TTC549 (cell line): ENCODE results near the gene UPK3A.
"Not testable (repeated sequence)": the region's sequence is repeated elsewhere in the genome, so short reads cannot be mapped to it uniquely, and the experiment has no call there.

ENCODE experiments used
- FAIRE-seq: peaks from 2 replicates; lab custom pipeline; 2012; peaks lifted over from hg19 to GRCh38; lab: Jason Lieb, UNC

UPK3A gene

DNA sequence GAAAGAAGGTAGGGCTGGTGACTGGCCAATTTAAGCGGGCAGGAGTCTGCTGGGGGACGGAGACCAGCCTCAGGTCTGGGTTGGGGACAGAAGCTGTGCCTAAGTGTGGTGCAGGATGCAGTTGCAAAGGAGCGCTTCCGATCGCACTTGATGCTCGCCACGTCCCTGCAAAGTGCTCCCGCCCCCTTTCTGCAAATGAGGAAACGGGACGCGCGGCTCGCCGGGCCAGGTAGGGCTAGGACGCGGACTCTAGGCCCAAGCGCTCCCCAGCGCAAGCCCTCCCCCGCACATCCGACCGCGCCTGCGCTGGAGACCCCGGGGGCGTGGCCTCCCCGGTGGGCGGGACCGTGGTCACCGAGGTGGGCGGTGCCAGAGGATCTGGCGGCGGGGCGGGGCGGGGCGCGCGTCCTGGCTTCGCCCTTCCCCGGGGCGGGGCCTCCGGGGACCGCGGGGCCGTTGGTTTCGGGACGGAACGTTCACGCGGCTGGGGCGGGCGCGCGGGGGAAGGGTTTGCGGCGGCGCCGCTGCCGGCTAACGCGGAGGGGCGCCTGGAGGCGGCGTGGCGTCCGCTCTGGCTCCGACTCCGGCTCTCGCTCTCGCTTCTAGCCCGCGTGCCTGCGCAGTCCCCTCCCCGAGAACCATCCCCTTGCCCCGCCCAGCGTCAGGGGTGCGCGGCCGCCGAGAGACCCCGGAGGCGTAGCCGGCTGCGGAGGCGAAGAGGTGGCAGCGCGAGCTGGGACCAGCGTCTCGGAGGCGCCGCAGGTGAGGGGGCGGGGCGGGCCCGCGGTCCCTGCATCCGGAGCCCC, 24.9 kb downstream of the UPK3A start, which contains the start of gene FAM118A:
Gene FAM118A, plus strand, starts transcription at position 513 of the 806 bp plus-strand sequence. CDS start 12,446 bp downstream, outside the sequence.
- FAIRE-seq = no peak

DNA sequence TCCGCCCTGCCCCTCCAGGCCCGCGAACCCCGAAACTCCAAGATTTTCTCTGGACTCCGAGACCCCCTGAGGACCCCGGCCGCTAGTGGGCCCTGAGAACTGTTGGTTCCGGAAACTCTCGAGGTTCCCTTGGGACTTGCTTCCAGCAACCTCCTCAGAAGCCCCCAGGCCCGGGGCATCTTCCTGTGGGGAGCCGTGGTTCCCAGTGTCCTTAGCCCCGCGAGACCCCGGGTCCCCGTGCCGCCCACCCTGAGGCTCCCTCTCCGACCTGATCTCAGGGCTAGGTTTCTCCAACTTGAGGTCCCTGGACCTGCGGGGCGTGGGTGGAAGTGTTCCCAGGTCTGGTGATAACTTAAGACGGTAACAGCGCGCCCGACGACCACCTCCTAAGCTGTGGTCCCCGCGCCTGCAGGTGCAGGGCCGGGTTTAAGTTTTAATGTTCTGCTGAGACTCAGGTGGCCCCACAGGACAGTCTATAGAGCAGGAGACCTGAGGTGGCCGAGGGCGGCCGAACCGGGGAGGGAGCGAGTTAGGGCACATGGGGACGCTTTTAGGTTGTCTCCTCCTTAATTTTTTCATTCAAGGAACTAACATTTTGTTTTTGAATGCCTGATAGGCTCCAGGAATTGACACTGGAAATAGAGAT, 25.7 kb downstream of the UPK3A start:
- no peak for FAIRE-seq

- no peak for FAIRE-seq
Measured at GRCh38 chr22:45310977-45311531, 26.3 kb downstream of the UPK3A start.

- FAIRE-seq = no peak
Measured at GRCh38 chr22:45312415-45312814, 27.7 kb downstream of the UPK3A start.

- FAIRE-seq = no peak
Measured at GRCh38 chr22:45312856-45313255, 28.1 kb downstream of the UPK3A start.

DNA sequence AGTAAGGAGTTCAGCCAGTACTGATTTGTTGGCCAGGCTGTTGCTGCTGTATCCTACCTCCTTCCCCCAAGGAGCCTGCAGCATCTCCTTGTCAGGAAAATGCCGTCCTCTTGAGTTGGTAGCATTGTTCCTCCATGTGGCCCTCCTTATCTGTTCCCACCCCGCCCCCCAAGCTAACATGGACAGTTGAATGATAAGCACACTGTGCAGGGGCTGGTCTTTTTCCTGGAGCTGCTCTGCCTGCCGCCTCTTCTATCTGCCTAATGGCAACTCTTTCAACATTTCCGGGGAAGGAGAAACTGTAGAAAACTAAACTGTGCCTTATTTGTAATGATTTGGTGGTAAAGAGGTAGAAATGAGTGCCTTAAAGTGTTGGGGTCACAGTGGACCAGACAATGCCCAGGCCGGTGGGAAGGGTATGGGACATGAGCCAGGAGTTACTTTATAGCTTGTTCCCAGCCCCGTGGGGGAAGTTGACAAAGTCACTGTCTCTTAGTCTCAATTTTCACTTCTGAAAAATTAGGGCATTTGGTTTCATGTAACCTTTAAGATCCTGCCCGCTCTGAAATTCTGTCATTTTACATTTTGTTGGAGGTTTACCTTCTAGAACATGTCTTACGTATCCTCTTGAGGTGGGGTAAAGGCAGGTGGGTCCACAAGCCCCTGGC, 29.4 kb downstream of the UPK3A start:
- FAIRE-seq = no peak

GRCh38 chr22:45314786-45315185, 30.0 kb downstream of the UPK3A start:
- no peak for FAIRE-seq

DNA sequence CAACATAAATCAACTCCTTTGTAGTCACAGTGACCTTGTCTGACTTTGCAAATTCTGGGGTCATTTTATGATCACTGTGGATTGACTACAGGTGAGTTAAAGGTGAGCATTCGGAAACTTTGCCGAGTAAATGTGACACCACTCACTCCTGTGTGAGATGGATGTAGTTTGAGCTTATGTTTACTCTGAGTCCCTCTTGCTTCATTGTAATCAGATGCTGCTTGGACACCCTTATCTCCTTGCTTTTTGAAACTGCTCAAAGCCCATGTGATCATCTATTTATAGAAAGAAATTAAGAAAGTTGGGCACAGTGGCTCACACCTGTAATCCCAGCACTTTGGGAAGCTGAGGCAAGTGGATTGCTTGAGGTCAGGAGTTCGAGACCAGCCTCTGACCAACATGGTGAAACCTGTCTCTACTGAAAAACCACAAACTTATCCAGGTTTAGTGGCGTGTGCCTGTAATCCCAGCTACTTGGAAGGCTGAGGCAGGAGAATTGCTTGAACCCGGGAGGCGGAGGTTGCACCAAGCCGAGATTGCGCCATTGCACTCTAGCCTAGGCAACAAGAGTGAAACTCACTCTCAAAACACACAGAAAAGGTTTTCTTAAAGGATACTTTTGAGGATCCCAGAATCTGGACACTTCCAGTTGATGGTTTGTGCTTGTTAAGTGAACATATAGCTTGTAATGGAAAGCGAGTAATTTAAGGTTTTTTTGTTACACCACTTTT, 32.2 kb downstream of the UPK3A start:
- FAIRE-seq = no peak

GRCh38 chr22:45317551-45318167, 32.9 kb downstream of the UPK3A start:
- no peak for FAIRE-seq

DNA sequence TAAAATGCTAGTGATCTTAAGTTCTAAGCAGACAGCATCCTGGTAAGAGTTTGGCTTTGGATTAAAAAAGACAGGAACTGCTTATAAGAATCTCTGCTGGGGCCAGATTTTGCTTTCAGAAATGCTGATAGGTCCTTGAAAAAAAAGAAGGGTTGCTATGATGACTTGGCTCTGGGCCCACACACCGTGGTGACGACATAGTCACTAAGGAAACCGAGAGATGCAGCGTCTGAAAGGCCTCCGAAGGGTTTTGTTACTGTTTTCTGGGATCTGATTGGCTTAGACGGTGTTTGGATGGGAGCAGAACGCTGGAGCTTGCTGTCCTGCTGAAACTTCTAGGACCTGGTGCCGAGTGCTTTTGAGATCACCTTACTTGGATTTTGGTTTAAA, 33.4 kb downstream of the UPK3A start:
- FAIRE-seq = no peak

DNA sequence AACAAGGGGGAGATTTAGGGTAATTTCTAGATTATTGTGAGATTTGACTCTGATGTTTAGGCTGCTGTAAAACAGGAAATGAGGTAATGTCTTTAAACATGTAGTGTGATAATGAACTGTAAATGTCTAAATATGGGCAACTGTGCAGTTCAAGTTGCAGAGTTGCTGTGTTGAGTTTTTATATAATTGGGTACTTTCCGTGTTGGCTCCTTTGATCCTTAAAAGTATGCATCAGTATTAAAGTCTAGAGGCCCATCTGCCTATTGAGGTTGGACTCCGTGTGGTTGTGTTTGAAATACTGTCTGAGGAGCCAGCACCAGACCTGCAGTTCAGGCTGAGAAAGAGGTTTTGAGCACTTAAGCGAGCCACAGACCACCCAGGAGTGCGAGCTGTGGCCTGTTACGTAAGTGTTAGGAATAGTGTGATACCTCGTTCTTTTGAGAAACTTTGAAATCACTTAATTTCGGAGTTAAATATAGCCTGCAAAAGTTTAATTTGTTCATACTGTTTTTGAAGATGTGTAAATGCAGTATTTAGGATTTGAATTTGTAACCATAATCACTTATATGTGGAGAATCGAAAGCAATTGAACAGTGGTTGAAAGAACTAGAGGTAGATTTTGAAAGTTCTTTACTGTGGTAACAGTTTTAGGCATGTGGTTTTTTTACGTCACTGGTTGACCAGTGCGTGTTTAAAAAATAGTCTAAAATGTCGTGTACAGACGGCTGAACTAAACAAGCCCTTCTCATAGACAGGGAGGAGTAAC, 34.0 kb downstream of the UPK3A start:
- no peak for FAIRE-seq

GRCh38 chr22:45319324-45319685, 34.6 kb downstream of the UPK3A start:
- FAIRE-seq = no peak

DNA sequence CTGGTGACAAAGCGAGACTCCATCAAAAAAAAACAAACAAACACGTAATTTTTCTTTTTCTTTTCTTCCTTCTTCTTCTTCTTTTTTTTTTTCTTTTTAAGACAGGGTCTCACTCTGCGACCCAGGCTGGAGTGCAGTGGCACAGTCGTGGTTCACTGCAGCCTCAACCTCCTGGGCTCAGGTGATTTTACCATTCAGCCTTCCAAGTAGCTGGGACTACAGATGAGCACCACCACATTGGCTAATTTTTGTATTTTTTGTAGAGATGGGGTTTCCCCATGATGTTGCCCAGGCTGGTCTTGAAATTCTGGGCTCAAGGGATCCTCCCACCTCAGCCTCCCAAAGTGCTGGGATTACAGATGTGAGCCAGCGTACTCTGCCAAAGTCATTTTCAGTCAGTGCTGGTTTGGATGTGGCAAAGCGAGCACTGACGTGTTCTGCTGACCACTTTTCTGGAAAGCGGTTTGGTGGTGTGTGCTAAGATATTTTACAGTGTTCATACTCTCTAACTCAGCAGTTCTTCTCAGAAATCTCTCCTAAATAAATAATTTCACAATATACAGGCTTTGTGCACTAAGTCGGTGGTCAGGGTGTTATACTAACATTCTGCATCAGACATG, 35.7 kb downstream of the UPK3A start:
- no peak for FAIRE-seq

DNA sequence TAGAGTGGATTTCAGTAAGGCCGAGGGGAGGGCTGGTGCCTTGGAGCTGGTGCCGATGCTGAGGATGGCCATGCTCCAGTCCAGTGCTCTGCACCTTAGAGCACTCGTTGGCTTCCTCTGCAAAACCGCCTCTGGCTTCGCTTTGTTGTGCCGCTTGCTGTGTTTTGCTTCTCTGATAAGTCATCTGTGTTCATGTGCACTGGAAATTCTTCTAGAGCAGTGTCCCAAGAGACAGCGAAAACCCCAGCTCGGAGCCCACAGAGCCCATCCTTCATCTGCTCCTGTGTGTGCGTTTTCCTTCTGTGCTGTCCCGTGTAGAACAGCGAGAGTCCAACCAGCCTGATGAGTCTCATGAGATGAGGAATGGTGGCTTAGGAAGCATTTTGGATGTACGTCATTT, 37.1 kb downstream of the UPK3A start:
- FAIRE-seq = no peak

GRCh38 chr22:45322873-45323525, 38.2 kb downstream of the UPK3A start:
- FAIRE-seq = no peak

DNA sequence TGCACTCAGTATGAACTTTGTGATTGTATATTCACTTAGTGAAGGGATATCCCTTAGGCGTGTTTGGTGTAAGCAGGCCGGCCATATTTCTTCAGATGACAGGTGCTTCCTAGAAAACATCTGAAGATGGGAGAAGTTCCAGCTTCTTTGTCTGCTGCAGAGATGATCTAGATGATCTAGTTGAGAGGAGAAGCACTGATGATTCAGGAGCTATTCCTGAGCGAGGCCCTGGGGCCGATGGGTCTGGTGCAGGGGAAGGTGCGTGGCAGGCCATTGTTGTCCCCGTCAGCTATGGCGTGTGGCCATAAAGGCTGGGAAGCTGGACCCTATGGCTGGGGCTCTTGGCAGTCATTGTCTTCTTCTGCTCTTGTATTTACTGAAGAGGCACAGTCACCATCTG, 38.9 kb downstream of the UPK3A start:
- FAIRE-seq = no peak

GRCh38 chr22:45324311-45324711, 39.6 kb downstream of the UPK3A start:
- FAIRE-seq = no peak

DNA sequence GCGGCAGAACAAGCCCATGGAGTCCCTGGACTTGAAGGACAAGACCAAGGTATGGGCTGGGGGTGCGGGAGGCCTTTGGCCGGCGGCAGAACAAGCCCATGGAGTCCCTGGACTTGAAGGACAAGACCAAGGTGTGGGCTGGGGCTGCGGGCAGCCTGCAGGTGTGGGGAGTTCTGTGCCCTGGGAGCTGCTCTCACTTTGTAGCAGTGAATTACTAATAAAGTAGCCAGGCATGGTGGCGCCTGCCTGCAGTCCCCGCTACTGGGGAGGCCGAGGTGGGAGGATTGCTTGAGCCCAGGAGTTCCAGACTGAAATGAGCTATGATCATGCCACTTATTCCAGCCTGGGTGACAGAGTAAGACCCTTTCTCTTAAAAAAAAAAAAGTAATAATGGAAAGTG, 43.5 kb downstream of the UPK3A start:
- FAIRE-seq = not testable (repeated sequence)

DNA sequence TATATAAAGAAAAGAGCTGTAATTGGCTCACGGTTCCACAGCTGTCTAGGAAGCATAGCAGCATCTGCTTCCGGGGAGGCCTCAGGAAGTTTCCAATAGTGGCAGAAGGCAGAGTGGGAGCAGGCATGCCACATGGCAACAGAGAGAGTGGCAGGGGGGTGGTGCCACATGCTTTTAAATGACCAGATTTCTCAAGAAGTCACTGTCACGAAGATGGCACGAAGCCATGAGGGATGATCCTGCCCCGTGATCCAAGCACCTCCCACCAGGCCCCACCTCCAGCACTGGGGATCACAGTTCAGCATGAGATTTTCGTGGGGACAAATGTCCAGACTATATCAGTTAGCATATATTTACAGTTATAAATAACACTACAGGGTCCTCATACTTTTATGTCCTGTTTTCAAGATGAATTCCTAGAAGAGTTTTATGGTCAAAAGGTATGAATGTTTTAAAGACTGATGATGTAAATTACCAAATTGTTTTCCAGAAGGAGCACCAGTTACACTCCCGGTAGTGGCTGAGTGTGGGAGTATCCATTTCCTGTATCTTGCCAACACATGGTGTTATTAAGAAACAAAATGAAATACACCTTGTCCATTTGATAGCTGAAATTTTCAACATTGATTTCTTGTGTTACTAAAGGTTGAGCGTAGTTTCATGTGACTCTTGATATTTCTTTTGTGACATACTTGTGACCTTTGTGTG, 44.2 kb downstream of the UPK3A start:
- FAIRE-seq = no peak
